Naive thymus-derived CD8-positive, alpha-beta T cell (primary cell): Measurements from ENCODE around the gene KIF4A. TPM values are rescaled to one million over a fixed set of nuclear protein-coding genes. Genes with fewer than 3 reads are reported as not detected.

ENCODE experiments used
- ATAC-seq, 2 donors: fragments of 150-1000 bp; cut with Tn5 transposase in 1 of 2; sonication (Bioruptor Pico), chemical (Tn5 transposase) in 1 of 2; 1 replicate in 1 of 2; 2 replicates in 1 of 2; pipeline ENCODE4 v1.10.0; 2021; ENCODE audit warnings: mild to moderate bottlenecking in 2 of 2, moderate library complexity in 2 of 2
- POLR2A ChIA-PET: fragments of 350-600 bp; sonication (Branson Sonifier 250); formaldehyde crosslinking; loops from one replicate; lab custom pipeline; 2021; ENCODE audit warnings: antibody characterized with exemption; lab: Charles Lee
- DNase-seq, 10 donors: peaks; one replicate each; pipeline versions ENCODE4 v3.0.0 to v3.0.0-alpha.2; 2020 to 2022
- H3K27ac Mint-ChIP-seq, 10 donors: one replicate each; pipeline ENCODE4 v1.8.0; 2020 to 2022; ENCODE audit warnings: mild to moderate bottlenecking in 10 of 10, mixed read lengths in 10 of 10, moderate library complexity in 4 of 10, inconsistent platforms in 1 of 10
- H3K27me3 Mint-ChIP-seq, 5 donors: one replicate each; pipeline ENCODE4 v1.8.0; 2021 to 2022; ENCODE audit warnings: mixed read lengths in 5 of 5
- H3K36me3 Mint-ChIP-seq, 3 donors: one replicate each; pipeline ENCODE4 v1.8.0; 2020 to 2022; ENCODE audit warnings: mixed read lengths in 3 of 3, mild to moderate bottlenecking in 2 of 3, inconsistent platforms in 1 of 3
- H3K4me1 Mint-ChIP-seq, 4 donors: one replicate each; pipeline ENCODE4 v1.8.0; 2021 to 2022; ENCODE audit warnings: mixed read lengths in 4 of 4
- H3K4me3 Mint-ChIP-seq, 10 donors: one replicate each; pipeline ENCODE4 v1.8.0; 2020 to 2022; ENCODE audit warnings: mild to moderate bottlenecking in 10 of 10, mixed read lengths in 10 of 10, moderate library complexity in 6 of 10, inconsistent platforms in 1 of 10
- H3K9me3 Mint-ChIP-seq, 9 donors: one replicate each; pipeline ENCODE4 v1.8.0; 2020 to 2022; ENCODE audit warnings: mixed read lengths in 9 of 9, mild to moderate bottlenecking in 3 of 9, inconsistent platforms in 1 of 9, moderate library complexity in 1 of 9
- polyA plus RNA-seq, 3 donors: library from polyadenylated mRNA; unstranded; fragments of 300-500 nt; fragmentation: Illumina TruSeq; gene quantifications; one replicate each; pipeline ENCODE4 v1.2.3, GENCODE V29; 2021
- total RNA-seq, 8 experiments: library from RNA in 2 of 8; stranded (reverse) in 2 of 8; gene quantifications; one replicate each; pipeline ENCODE4 v1.2.3 and lab custom pipeline; 2021 to 2026

KIF4A gene
- total and polyA plus RNA-seq, 5 experiments from 2014 or later = 0.08 TPM; not detected in 3

DNA sequence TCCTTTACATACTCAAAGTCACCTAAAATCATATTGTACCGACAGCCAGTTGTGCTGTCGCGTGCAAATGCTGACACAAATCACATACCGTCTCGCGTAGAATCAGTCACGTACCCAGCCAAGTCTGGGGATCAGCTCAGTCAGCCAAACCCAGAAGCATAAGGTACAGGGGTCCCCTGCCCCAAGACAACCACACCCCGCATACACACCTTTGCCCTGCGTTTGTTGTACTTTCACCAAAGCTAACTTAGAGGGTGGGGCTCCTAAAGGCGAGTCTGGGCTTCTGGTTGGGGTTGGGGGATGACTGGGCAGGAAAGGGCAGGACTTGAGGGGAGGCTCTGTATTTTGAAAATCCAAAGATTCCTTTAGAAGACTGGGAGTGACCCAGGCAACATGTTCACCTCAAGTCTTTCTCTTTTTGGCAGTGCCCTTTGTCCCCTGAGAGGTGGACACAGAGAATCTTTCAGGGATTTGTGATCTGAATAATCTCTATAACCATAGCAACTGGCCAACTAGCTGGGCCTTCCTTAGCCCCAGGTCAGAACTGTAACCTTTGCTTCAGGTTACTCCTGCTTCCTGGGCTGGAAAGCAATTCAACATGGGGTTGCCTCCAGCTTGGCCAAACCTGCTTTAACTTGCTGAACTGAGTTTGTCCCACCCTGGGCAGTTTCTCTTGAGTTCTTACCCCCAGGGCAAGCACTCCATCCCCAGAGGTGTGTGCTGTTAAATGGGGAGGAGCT lies 134.2 kb downstream of the KIF4A start:
- DNase-seq (no peak), ATAC-seq (no peak)
- Mint-ChIP-seq H3K27me3 (peaks cover 0 to 8% (median 4%) of the 10 kb centered on the region in 5 donors), H3K4me1 (no peaks in the 10 kb centered on the region), H3K9me3 (peaks cover 0 to 4% (median 0%) of the 10 kb centered on the region in 9 donors), H3K36me3 (no peaks in the 10 kb centered on the region), H3K27ac (no peak overlapping the region), H3K4me3 (no peak overlapping the region)
- POLR2A ChIA-PET = no interaction called here

DNA sequence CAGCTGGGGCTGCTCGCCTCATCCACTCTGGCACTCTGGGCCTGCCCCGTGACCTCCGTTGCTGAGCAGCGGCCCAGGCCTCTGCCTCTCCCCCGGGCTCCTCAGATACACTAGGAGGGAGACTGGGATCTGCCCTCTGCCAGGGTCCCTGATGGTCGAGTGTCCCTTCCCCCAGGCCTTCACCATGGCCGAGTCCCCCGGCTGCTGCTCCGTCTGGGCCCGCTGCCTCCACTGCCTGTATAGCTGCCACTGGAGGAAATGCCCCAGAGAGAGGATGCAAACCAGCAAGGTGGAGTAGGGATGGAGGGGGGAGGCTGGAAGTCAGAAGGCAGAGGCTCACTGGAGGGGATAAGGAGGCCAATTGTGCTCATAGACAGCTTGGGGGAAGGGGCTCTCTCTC lies 134.9 kb downstream of the KIF4A start:
- H3K4me3 Mint-ChIP-seq = no peak overlapping the region
- no peaks in the 10 kb centered on the region for H3K4me1 Mint-ChIP-seq
- peak overlapping the region in 1 of 10 donors; percentile 34 for H3K27ac Mint-ChIP-seq
- no peaks in the 10 kb centered on the region for H3K36me3 Mint-ChIP-seq
- POLR2A ChIA-PET = no interaction called here
- ATAC-seq (no peak), DNase-seq (no peak)
- H3K27me3 Mint-ChIP-seq = peaks cover 0 to 9% (median 4%) of the 10 kb centered on the region in 5 donors
- H3K9me3 Mint-ChIP-seq = peaks cover 0 to 4% (median 0%) of the 10 kb centered on the region in 9 donors

DNA sequence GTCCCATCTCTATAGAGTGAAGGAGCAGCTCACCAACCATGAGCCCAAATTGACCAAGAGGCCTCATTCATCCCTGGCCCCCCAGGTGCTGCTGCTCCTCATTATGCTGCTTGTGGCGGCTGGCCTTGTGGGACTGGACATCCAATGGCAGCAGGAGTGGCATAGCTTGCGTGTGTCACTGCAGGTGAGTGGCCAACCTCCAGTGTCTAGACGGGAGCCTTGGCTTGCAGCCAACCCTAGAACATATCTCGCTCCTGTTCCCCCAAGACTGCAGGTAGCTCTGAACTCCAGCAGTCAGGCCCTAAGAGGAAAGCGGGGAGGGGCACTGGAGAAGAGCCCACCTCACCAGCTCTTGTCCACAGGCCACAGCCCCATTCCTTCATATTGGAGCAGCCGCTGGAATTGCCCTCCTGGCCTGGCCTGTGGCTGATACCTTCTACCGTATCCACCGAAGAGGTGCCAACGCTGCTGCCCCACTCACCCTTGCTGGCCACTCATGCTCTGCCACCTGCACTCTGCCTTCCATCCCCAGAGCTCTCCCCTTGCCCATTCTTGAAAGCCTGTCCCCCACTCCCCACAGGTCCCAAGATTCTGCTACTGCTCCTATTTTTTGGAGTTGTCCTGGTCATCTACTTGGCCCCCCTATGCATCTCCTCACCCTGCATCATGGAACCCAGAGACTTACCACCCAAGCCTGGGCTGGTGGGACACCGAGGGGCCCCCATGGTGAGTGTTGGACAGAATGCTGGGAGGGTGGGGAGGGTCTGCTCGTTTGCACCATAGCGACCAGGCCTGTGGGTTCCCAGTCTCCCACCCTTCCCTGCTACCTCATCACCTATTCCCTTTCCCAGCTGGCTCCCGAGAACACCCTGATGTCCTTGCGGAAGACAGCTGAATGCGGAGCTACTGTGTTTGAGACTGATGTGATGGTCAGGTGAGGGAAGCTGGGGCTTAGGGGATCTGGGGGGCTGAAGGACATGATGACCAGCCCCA lies 136.7 kb downstream of the KIF4A start:
- no peak overlapping the region for H3K4me3 Mint-ChIP-seq
- H3K36me3 Mint-ChIP-seq = no peaks in the 10 kb centered on the region

DNA sequence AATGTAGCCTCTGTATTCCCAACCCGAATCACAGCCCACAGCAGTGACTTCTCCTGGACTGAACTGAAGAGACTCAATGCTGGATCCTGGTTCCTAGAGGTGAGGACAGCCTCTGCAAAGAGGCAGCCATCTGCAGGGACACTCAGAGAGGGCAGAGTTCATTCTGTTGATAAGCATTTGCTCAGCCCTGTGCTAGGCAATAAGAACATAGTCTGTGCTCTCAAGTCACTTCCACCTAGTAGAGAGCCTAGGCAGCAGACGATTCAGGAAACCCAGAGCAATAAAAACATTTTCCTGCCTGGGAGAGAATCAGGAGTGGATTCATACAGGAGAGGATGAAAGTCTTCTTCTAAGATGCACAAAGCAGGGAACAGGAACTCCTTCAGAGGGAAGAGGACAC lies 137.5 kb downstream of the KIF4A start:
- H3K36me3 Mint-ChIP-seq = no peaks in the 10 kb centered on the region
- no peak for ATAC-seq
- H3K9me3 Mint-ChIP-seq = peaks cover 0 to 4% (median 0%) of the 10 kb centered on the region in 9 donors
- no peak overlapping the region for H3K4me3 Mint-ChIP-seq
- no peak for DNase-seq
- H3K27ac Mint-ChIP-seq = no peak overlapping the region
- H3K27me3 Mint-ChIP-seq = peaks cover 0 to 9% (median 4%) of the 10 kb centered on the region in 5 donors
- no peaks in the 10 kb centered on the region for H3K4me1 Mint-ChIP-seq
- POLR2A ChIA-PET = no interaction called here

More for the DNA sequence above, 136.7 kb downstream of the KIF4A start:
- no peak overlapping the region for H3K27ac Mint-ChIP-seq
- no peak for ATAC-seq
- H3K4me1 Mint-ChIP-seq = no peaks in the 10 kb centered on the region
- POLR2A ChIA-PET = no interaction called here
- peaks cover 0 to 4% (median 0%) of the 10 kb centered on the region in 9 donors for H3K9me3 Mint-ChIP-seq
- peaks cover 0 to 9% (median 4%) of the 10 kb centered on the region in 5 donors for H3K27me3 Mint-ChIP-seq
- no peak for DNase-seq

DNA sequence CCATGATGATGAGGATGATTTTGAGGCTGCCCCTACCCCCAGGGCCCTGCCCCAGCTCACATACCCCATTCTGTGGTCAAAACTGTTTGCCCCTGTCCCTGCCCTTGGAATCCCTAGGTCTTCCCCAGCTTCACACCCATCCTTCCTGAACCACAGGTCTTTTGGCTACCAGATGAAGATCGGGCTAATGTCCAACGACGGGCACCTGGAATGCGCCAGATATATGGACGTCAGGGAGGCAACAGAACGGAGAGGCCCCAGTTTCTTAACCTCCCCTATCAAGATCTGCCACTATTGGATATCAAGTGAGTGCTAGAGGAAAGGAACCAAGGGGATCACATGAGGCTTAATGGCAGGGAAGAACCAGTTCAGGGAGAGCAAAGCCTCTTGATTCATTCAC lies 139.9 kb downstream of the KIF4A start:
- Mint-ChIP-seq H3K4me1 (peaks cover 1 to 12% (median 5%) of the 10 kb centered on the region in 4 donors), H3K27ac (peak overlapping the region in 1 of 10 donors; percentile 23), H3K27me3 (peaks cover 0 to 4% (median 0%) of the 10 kb centered on the region in 5 donors), H3K9me3 (peaks cover 0 to 5% (median 0%) of the 10 kb centered on the region in 9 donors), H3K36me3 (no peaks in the 10 kb centered on the region), H3K4me3 (no peak overlapping the region)
- POLR2A ChIA-PET = no interaction called here
- no peak for ATAC-seq
- no peak for DNase-seq

DNA sequence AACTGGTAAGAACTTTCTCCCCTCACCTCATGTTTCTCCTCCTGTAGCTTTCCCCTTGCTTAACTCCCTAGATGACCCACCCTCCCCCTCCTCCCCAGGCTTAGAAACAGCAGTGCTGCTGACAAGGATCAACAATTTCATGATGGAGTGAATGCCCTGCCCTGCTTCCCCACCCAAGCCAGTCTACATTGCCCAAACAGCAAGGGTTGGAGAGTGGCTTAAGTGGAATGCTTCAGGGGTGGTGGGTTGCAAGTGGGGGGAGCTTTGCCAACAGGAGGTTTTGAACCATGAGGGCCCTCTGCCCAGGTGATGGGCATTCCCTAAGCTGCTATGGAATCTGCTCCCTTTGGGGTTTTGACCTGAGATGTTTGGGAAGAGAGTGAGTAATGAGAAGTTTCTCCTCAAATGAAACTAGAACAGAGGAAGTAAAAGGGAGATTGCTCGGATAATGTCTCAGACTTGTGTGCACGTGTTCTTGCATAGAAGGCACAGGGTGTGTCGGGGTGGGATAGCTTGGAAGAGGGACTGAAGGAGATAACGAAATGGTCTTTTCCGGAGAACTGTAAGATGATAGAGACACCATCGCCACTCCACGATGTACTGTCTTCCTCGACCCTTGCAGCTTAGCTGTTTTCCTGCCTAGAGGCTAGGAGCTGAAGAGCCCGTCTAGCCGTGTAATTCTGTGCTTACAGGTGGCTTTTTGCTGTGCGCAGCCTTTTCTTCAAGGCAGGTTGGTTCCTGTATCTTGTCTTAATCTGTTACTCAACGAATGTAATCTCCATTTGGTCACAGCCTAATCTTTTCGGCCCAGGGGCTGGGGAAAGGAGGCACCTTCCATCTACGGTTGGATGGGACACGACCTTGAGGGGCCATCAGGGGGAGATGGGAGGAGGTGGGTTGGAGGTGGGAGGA lies 143.3 kb downstream of the KIF4A start:
- H3K4me1 Mint-ChIP-seq = peaks cover 3 to 17% (median 10%) of the 10 kb centered on the region in 4 donors
- H3K4me3 Mint-ChIP-seq = peak overlapping the region; percentile 83 to 94 (median 90)
- H3K36me3 Mint-ChIP-seq = no peaks in the 10 kb centered on the region
- H3K27ac Mint-ChIP-seq = peak overlapping the region; percentile 75 to 96 (median 94)
- POLR2A ChIA-PET = interaction anchor here (0.6 to 2.9 kb wide), 5 partner anchors 11 to 300 kb away, joined by 3 to 9 read pairs (median 5); partner anchors contain the start of gene IGBP1
- peaks cover 0 to 13% (median 0%) of the 10 kb centered on the region in 5 donors for H3K27me3 Mint-ChIP-seq
- ATAC-seq (peak in 1 of 2 donors; percentile 9), DNase-seq (no peak)
- peaks cover 0 to 2% (median 0%) of the 10 kb centered on the region in 9 donors for H3K9me3 Mint-ChIP-seq

DNA sequence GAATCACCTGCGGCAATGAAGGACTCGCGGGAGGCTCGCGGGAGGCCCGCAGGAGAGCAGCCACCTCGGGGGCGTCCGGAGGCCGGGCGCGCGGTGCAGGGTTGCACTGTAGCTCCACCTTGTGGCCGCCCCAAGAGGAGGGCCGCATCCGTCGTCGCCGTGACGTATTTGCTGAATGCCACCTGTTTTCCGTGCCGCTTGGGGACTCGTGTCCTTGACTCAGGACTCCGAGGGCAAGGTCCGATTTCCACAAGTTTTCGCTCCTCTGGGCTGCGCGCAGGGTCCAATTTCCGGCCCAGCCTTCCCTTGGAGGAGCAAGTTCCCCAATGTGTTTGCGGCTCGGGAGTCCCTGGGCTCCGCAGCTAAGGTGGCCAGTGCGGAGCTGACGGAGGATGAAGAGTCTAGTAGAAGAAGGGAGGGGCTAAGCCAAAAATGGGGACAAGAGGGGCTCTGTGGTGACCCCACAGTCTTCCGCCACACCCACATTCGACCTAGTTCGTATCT lies 144.0 kb downstream of the KIF4A start:
- DNase-seq (peak; percentile 63 to 85 (median 72)), ATAC-seq (peak; percentile 86)
- peaks cover 3 to 23% (median 11%) of the 10 kb centered on the region in 4 donors for H3K4me1 Mint-ChIP-seq
- H3K4me3 Mint-ChIP-seq = peak overlapping the region; percentile 83 to 94 (median 90)
- peaks cover 0 to 2% (median 0%) of the 10 kb centered on the region in 9 donors for H3K9me3 Mint-ChIP-seq
- POLR2A ChIA-PET = interaction anchor here (0.6 to 2.9 kb wide), 5 partner anchors 10 to 300 kb away, joined by 3 to 9 read pairs (median 5); partner anchors contain the start of gene IGBP1
- peak overlapping the region; percentile 75 to 96 (median 94) for H3K27ac Mint-ChIP-seq
- H3K27me3 Mint-ChIP-seq = peaks cover 0 to 13% (median 0%) of the 10 kb centered on the region in 5 donors
- no peaks in the 10 kb centered on the region for H3K36me3 Mint-ChIP-seq

DNA sequence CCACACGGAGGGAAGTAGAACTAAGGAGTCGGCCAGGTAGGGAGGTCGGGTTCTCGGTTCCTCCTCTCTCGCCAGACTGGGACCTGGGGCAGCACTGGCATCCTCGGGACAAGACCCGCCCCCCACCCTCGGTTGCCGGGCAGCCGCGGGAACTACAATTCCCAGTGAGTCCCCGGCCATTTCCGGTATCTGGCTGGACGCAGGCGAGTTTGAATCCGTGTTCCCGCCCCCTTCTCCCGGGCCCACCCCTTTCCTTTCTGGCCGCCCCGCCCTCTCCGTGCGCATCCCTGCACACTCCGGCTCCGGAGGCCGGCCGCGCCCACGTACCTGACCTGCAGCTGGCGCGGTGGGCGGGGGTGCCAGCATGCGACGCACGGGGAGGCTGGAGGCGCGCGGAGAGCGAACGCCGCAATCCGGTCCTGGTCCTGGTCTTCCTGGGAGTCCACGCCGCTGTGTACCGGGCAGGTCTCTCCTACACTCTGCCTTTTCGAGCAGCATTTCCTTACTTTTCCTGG lies 144.5 kb downstream of the KIF4A start:
- DNase-seq (peak in 6 of 10 donors; percentile 4 to 67 (median 24)), ATAC-seq (peak; percentile 33 to 58)
- POLR2A ChIA-PET = interaction anchor here (1.2 to 2.9 kb wide), 3 partner anchors 18 to 301 kb away, joined by 3 to 9 read pairs (median 6); partner anchors contain the start of gene IGBP1
- Mint-ChIP-seq H3K4me1 (peaks cover 3 to 28% (median 13%) of the 10 kb centered on the region in 4 donors), H3K27ac (peak overlapping the region; percentile 75 to 96 (median 94)), H3K9me3 (peaks cover 0 to 2% (median 0%) of the 10 kb centered on the region in 9 donors), H3K27me3 (peaks cover 0 to 10% (median 0%) of the 10 kb centered on the region in 5 donors), H3K36me3 (no peaks in the 10 kb centered on the region), H3K4me3 (peak overlapping the region; percentile 83 to 94 (median 90))

DNA sequence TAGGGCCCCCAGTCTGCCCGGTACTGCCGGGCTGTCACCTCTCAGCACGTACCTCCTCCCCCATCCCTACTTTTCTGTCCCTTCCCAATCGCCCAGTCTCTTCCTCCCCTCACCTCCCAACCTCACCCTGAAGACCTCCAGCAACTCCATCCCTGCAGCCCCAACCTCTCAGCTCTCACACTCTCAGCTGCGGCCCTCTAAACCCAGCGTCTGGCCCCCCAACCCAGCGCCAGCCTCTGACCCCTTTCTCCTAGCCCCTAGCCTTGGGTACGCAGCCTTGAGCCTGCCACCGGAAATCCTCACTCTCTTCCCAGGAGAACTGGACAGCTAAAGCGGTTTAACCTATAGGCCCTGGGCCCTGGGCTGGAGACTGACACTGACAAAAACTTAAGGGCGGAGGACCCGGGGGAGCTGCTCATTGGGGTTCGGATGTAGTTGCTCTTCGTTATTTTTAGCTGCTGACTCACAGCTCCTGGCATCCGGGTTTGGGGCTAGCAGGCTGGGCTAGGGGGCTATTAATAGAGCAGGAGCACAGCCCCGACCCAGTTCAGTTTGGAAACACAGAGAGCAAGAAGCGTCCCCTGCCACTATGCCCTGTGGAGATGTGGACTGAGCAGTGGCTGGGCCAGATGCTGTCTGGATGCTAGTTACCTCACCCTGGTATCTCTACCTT lies 145.1 kb downstream of the KIF4A start:
- peaks cover 3 to 29% (median 13%) of the 10 kb centered on the region in 4 donors for H3K4me1 Mint-ChIP-seq
- peak overlapping the region in 9 of 10 donors; percentile 31 to 87 (median 73) for H3K27ac Mint-ChIP-seq
- H3K27me3 Mint-ChIP-seq = peaks cover 0 to 10% (median 3%) of the 10 kb centered on the region in 5 donors
- peaks cover 0 to 2% (median 0%) of the 10 kb centered on the region in 9 donors for H3K9me3 Mint-ChIP-seq
- no peak for DNase-seq
- POLR2A ChIA-PET = interaction anchor here (0.6 to 2.9 kb wide), 3 partner anchors 17 to 1106 kb away, joined by 4 to 9 read pairs (median 6); partner anchors contain the start of gene IGBP1
- no peaks in the 10 kb centered on the region for H3K36me3 Mint-ChIP-seq
- peak overlapping the region; percentile 77 to 94 (median 86) for H3K4me3 Mint-ChIP-seq
- no peak for ATAC-seq

DNA sequence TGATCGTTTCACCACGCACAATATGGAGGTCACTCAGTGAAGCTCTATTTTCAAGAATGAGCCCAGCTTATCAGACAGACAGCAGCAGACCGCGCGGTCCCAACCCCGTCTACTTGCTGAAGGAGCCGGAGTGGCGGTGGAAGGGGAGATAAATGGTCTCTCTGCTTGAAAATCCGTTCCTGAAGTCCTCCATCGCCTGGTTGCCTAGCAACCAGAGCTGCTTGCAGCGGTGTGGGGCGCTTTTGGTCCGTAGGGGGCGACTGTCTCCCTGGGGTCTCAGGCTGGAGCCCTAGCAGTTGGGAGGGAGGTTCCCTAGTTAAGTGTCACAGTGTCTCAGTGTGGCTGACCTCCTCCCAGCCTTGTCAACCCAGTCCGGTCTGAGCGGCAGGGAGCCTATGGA lies 146.4 kb downstream of the KIF4A start:
- Mint-ChIP-seq H3K4me3 (peak overlapping the region in 1 of 10 donors; percentile 67), H3K27me3 (peaks cover 5 to 15% (median 6%) of the 10 kb centered on the region in 5 donors), H3K27ac (peak overlapping the region in 2 of 10 donors; percentile 10 to 17), H3K36me3 (no peaks in the 10 kb centered on the region), H3K4me1 (peaks cover 3 to 29% (median 13%) of the 10 kb centered on the region in 4 donors), H3K9me3 (peaks cover 0 to 2% (median 0%) of the 10 kb centered on the region in 9 donors)
- POLR2A ChIA-PET = no interaction called here
- ATAC-seq (no peak), DNase-seq (peak in 1 of 10 donors; percentile 10)
